NT2/D1 (cell line): Measurements from ENCODE around the gene PCNT.

Experiments
- SUZ12 ChIP-seq: IDR thresholded peaks from 2 replicates; pipeline ENCODE4 v1.6.1; 2011; ENCODE audit not compliant: insufficient read length, insufficient read depth; ENCODE audit errors: extremely low read depth
- YY1 ChIP-seq: IDR thresholded peaks from 2 replicates; pipeline ENCODE4 v1.6.1; 2011; ENCODE audit not compliant: insufficient read length, insufficient read depth

GRCh38 chr21:46459024-46459355 lies 135.0 kb downstream of the PCNT start:
- TF ChIP-seq YY1 (no peak), SUZ12 (no peak)
